NCI-H2029 (cell line): ENCODE measurements around the gene ADAMTS10.
"Not testable (repeated sequence)": the region's sequence is repeated elsewhere in the genome, so short reads cannot be mapped to it uniquely, and the experiment has no call there.

ENCODE experiments used
- DNase-seq: peaks from one replicate; lab custom pipeline; 2025; lab: John Stamatoyannopoulos, UW

The ADAMTS10 gene

GRCh38 chr19:8558325-8558724, 52.2 kb downstream of the ADAMTS10 start:
- no peak for DNase-seq

GRCh38 chr19:8557642-8558238, 52.8 kb downstream of the ADAMTS10 start:
- DNase-seq = no peak

DNA sequence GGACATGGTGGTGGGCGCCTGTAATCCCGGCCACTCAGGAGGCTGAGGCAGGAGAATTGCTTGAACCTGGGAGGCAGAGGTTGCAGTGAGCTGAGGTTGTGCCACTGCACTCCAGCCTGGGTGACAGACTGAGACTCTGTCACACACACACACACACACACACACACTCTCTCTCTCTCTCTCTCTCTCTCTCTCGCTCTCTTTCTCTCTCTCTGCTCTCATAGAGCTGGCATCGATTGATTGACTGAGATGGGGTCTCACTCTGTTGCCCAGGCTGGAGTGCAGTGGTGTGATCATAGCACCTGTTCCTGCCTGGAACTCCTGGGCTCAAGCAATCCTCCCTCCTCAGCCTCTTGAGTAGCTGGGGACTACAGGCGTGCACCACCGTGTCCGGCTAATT, 56.8 kb downstream of the ADAMTS10 start:
- DNase-seq = not testable (repeated sequence)

DNA sequence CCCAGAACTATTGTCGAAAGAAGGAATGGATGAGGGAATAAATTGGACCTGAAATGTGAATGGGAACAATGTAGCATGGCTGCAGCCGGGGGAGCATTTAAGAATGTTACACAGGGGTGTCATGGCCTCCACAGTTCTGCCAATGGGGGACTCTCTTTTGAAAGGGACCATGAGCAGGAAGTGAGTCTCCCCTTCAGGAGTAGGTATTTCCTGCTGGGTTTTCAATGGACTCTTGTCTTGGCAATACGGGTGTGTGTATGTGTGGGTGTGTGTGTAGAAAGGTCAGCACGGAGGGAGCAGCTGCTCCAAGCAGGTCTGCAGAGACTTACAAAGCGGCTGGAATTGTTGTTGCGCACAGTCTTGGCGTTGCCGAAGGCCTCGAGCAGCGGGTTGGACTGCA, 57.7 kb downstream of the ADAMTS10 start:
- DNase-seq = no peak

DNA sequence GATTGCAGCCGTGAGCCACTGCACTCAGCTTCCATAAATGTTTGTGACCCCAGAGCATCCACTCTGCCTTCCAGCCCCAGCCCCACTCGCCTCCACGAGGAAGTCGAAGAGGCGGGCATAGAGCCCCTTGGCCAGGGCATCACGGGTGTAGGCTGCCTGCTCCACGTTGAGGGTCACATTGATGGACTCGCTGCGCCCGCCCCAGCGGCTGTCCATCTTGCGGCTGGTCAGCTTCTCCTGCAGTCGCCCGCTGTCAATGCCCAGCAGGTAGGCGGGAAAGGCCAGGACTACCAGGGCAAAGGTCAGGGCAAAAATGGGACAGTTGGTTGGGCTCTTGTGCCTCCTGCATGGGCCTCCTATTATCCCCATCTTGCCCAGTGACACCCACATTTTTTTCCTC, 60.4 kb downstream of the ADAMTS10 start:
- DNase-seq = no peak

GRCh38 chr19:8545743-8546142, 64.8 kb downstream of the ADAMTS10 start:
- DNase-seq = no peak

DNA sequence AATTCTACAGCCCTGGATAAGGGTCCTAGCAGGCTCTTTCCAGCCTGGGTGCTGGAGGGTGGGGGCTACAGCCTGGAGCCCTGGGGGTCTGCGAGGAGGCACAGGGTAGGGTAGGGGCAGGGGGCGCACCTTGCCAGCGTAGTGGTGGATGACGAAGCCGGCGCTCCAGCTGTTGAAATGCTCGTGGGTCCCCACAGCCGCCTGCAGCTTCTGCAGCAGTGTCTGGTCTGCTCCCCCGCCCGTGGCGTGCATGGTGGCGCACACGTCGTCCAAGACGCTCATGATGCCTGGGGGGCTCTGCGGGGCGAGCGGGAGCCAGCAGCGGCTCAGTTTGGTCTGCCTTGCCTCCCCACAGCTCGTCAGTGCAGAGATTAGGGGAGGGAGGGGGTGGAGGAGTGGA, 66.3 kb downstream of the ADAMTS10 start:
- no peak for DNase-seq

- no peak for DNase-seq
These were observed 70.8 kb downstream of the ADAMTS10 start for GRCh38 chr19:8539621-8540149.

- DNase-seq = no peak
These were observed 73.4 kb downstream of the ADAMTS10 start for GRCh38 chr19:8537099-8537498.

GRCh38 chr19:8536282-8536681, 74.2 kb downstream of the ADAMTS10 start:
- DNase-seq = no peak

DNA sequence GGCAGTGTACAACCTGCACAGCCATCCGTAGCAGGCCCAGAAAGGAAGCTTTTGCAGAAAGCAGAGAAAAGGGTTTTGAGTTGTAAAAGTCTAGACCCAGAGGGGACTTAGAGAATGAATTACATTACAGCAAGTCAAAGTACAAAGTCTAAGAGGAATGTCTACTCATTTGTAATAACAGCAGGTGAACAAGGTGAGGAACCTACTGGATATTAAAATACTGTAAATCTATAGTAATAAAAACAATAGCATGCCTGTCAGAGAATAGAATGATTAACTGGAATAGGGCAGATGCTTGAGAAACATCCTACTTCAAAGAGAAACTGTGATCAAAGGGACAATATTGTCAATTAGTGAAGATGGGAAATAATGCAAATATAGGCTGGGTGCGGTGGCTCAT, 78.3 kb downstream of the ADAMTS10 start:
- DNase-seq = no peak

DNA sequence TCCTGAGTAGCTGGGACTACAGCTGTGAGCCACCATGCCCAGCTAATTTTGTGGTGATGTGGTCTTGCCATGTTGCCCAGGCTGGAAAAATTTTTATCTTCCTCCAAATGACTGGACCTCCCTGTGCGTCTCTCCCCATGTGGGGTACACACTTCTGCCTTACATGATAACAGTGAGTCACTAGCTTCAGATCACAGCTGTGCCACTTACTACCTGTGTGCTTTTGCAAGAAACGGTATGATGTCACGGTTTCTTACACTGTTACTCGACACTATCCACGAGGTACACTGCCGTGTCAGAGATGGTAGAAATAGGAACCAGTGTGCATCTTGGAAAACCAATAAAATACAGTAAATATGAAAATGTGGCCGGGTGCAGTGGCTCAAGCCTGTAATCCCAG, 79.0 kb downstream of the ADAMTS10 start:
- no peak for DNase-seq
